A549 (cell line): ENCODE measurements around the gene SKOR1. TPM values are rescaled to one million over a fixed set of nuclear protein-coding genes. Genes with fewer than 3 reads are reported as not detected.

Source experiments
- ATAC-seq, 2 experiments: fragments of 200-7000 bp in 1 of 2; fragments of >200 bp in 1 of 2; cut with Nextera tagmentation in 1 of 2; cut with Tn5 transposase in 1 of 2; 3 replicates each; pipeline versions ENCODE4 v1.8.0 to v1.9.1; 2018 to 2020; ENCODE audit warnings: mild to moderate bottlenecking in 1 of 2, moderate library complexity in 1 of 2
- CTCF ChIA-PET: fragments of 300-600 bp; sonication (Branson Sonifier 250); formaldehyde crosslinking; extraction: SDS; loops from one replicate; lab custom pipeline; 2021; ENCODE audit warnings: antibody characterized with exemption, inconsistent platforms; lab: Yijun Ruan, JAX
- POLR2A ChIA-PET: fragments of 350-600 bp; formaldehyde crosslinking; extraction: SDS; loops from one replicate; lab custom pipeline; 2021; ENCODE audit warnings: antibody characterized with exemption, inconsistent platforms; lab: Yijun Ruan, JAX
- DNase-seq, 2 experiments: peaks; one replicate each; pipeline versions ENCODE4 v3.0.0 to v3.0.0-alpha.2; 2011 to 2016; ENCODE audit warnings: low read depth in 1 of 2, low spot score in 1 of 2
- FAIRE-seq: peaks from 2 replicates; lab custom pipeline; 2011; peaks lifted over from hg19 to GRCh38; lab: Jason Lieb, UNC
- H3K27ac ChIP-seq, 2 experiments: fragments of >200 bp; sonication (Bioruptor Twin); formaldehyde crosslinking; 3 replicates each; pipeline ENCODE4 v1.5.1; 2016 to 2017
- H3K4me1 ChIP-seq: fragments of >200 bp; sonication (Bioruptor Twin); formaldehyde crosslinking; 3 replicates; pipeline ENCODE4 v1.6.1; 2016
- H3K4me2 ChIP-seq: fragments of >200 bp; sonication (Bioruptor Twin); formaldehyde crosslinking; 3 replicates; pipeline ENCODE4 v1.6.1; 2016
- H3K4me3 ChIP-seq: fragments of >200 bp; sonication (Bioruptor Twin); formaldehyde crosslinking; 3 replicates; pipeline ENCODE4 v1.5.1; 2016
- H3K9me3 ChIP-seq: fragments of >200 bp; sonication (Bioruptor Twin); formaldehyde crosslinking; 3 replicates; pipeline ENCODE4 v1.6.1; 2016
- BCL3 ChIP-seq: fragments of >200 bp; sonication (Bioruptor Twin); formaldehyde crosslinking; IDR thresholded peaks from 3 replicates; pipeline ENCODE4 v1.6.1; 2016
- BHLHE40 ChIP-seq: IDR thresholded peaks from 2 replicates; pipeline ENCODE4 v1.6.1; 2012; ENCODE audit warnings: low read depth, low read length, inconsistent platforms
- CBX2 ChIP-seq: fragments of 200-600 bp; sonication (generic); IDR thresholded peaks from 2 replicates; pipeline ENCODE4 v1.6.1; 2016; ENCODE audit warnings: low read depth, mild to moderate bottlenecking, borderline replicate concordance
- CEBPB ChIP-seq, 2 experiments: fragments of >200 bp in 1 of 2; sonication (Bioruptor Twin) in 1 of 2; formaldehyde crosslinking in 1 of 2; IDR thresholded peaks; 2 replicates each; pipeline ENCODE4 v1.6.1; 2012 to 2016
- E2F6 ChIP-seq: IDR thresholded peaks from 2 replicates; pipeline ENCODE4 v1.6.1; 2012; ENCODE audit warnings: low read depth, borderline replicate concordance
- EHF ChIP-seq: fragments of 250-450 bp; sonication (Bioruptor Pico); IDR thresholded peaks from 2 replicates; pipeline ENCODE4 v1.5.0; 2020; ENCODE audit warnings: mild to moderate bottlenecking
- FOSL2 ChIP-seq, 2 experiments: fragments of 450-650 bp in 1 of 2; fragments of >200 bp in 1 of 2; sonication (Bioruptor Twin) in 1 of 2; formaldehyde crosslinking; IDR thresholded peaks; 2 replicates each; pipeline versions ENCODE4 v1.5.0 to v1.6.1; 2016 to 2020; ENCODE audit warnings: mild to moderate bottlenecking in 1 of 2, moderate library complexity in 1 of 2
- GATA3 ChIP-seq: IDR thresholded peaks from 2 replicates; pipeline ENCODE4 v1.6.1; 2012; ENCODE audit warnings: borderline replicate concordance
- HEYL ChIP-seq: fragments of 250-450 bp; sonication (Bioruptor Pico); IDR thresholded peaks from 2 replicates; pipeline ENCODE4 v1.8.0; 2021; ENCODE audit warnings: mild to moderate bottlenecking, moderate library complexity
- HMGXB4 ChIP-seq: fragments of 250-450 bp; sonication (Bioruptor Pico); IDR thresholded peaks from 2 replicates; pipeline ENCODE4 v1.5.0; 2021; ENCODE audit warnings: mild to moderate bottlenecking, moderate library complexity, borderline replicate concordance
- HOXB5 ChIP-seq: fragments of 250-450 bp; sonication (Bioruptor Pico); IDR thresholded peaks from 2 replicates; pipeline ENCODE4 v1.5.0; 2020; ENCODE audit warnings: mild to moderate bottlenecking, moderate library complexity
- JUNB ChIP-seq: fragments of >200 bp; sonication (Bioruptor Twin); formaldehyde crosslinking; IDR thresholded peaks from 2 replicates; pipeline ENCODE4 v1.6.1; 2016
- KDM1A ChIP-seq: fragments of 200-600 bp; sonication (generic); IDR thresholded peaks from 2 replicates; pipeline ENCODE4 v1.6.1; 2016; ENCODE audit warnings: low read depth, mild to moderate bottlenecking
- MAX ChIP-seq: IDR thresholded peaks from 2 replicates; pipeline ENCODE4 v1.6.1; 2012
- MYC ChIP-seq: IDR thresholded peaks from 2 replicates; pipeline ENCODE4 v1.6.1; 2012; ENCODE audit warnings: mild to moderate bottlenecking, inconsistent platforms, low read length, improper control_type of control experiment, borderline replicate concordance
- NR3C1 ChIP-seq: fragments of >200 bp; sonication (Bioruptor Twin); formaldehyde crosslinking; IDR thresholded peaks from 3 replicates; pipeline ENCODE4 v1.6.1; 2017
- PHF8 ChIP-seq: fragments of 200-600 bp; sonication (generic); IDR thresholded peaks from 2 replicates; pipeline ENCODE4 v1.6.1; 2016; ENCODE audit warnings: low read depth, mild to moderate bottlenecking, antibody characterized with exemption, moderate library complexity, borderline replicate concordance
- POLR2AphosphoS2 ChIP-seq: conservative IDR thresholded peaks from 2 replicates; pipeline ENCODE4 v1.6.1; 2012; ENCODE audit warnings: low read length, improper control_type of control experiment, inconsistent platforms
- REST ChIP-seq: fragments of 200-600 bp; sonication (generic); IDR thresholded peaks from 2 replicates; pipeline ENCODE4 v1.6.1; 2016; ENCODE audit warnings: antibody characterized with exemption, mild to moderate bottlenecking, moderate library complexity
- USF2 ChIP-seq: fragments of 450-650 bp; IDR thresholded peaks from 2 replicates; pipeline ENCODE4 v1.6.1; 2014; ENCODE audit warnings: antibody characterized with exemption
- ZFP36 ChIP-seq: fragments of 450-650 bp; IDR thresholded peaks from 2 replicates; pipeline ENCODE4 v1.6.1; 2014; ENCODE audit warnings: borderline replicate concordance; ENCODE audit not compliant: partially characterized antibody
- WGBS: methylation state at CpG from one replicate; pipeline ENCODE4 v1.1.6; 2017; ENCODE audit errors: missing lambda C conversion rate; 5-methylcytosine and 5-hydroxymethylcytosine counted together
- polyA plus RNA-seq, 4 experiments: library from polyadenylated mRNA; depleted of rRNA in 3 of 4; stranded (reverse); fragments of >200 nt; fragmentation: RNase III in 1 of 4; extraction: RNeasy Plus Mini Kit Qiagen cat#74134 plus additional on column Dnase treatment in 1 of 4; gene quantifications; 2 replicates in 3 of 4; 3 replicates in 1 of 4; pipeline ENCODE4 v1.2.3, GENCODE V29; 2011 to 2017

The SKOR1 gene
- polyA plus RNA-seq, 2 of the 4 experiments (the other 2 are of a cell fraction), result 0.03 to 0.05 TPM

- TF ChIP-seq USF2 (no peak), KDM1A (no peak), HEYL (no peak), JUNB (no peak), MYC (no peak), HMGXB4 (CRISPR knock-in tag) (no peak), BCL3 (no peak), GATA3 (no peak), MAX (no peak), ZFP36 (no peak)
- TF ChIP-seq, all 56 proteins: peak for 0
Observed at GRCh38 chr15:67854358-67854757, 29.0 kb downstream of the SKOR1 start (continued).

GRCh38 chr15:67855842-67856241 is 30.5 kb downstream of the SKOR1 start:
- ATAC-seq (no peak), DNase-seq (no peak), FAIRE-seq (no peak)
- Histone ChIP-seq H3K27ac (no peak overlapping the region), H3K9me3 (no peaks in the 10 kb centered on the region), H3K4me1 (peaks cover 14% of the 10 kb centered on the region), H3K4me2 (no peak overlapping the region), H3K4me3 (no peak overlapping the region)
- TF ChIP-seq JUNB (no peak), PHF8 (no peak), POLR2AphosphoS2 (no peak), USF2 (no peak), CEBPB (IDR thresholded peaks at IDR 0.05) (no peak)
- POLR2A ChIA-PET, result no interaction called here
- CTCF ChIA-PET, result interaction anchor here (0.9 to 9.7 kb wide), 2 partner anchors 7 to 299 kb away, joined by 4 to 66 read pairs; no protein-coding TSS in a partner anchor
- WGBS, result 71% methylated on average over 3 of the region's 3 CpGs

- FAIRE-seq, result no peak
- Histone ChIP-seq H3K4me2 (no peak overlapping the region), H3K4me1 (0 out of 3 replicates have a peak, but pooled peaks cover 4% of the 10 kb centered on the region), H3K9me3 (no peaks in the 10 kb centered on the region), H3K27ac (no peak overlapping the region), H3K4me3 (no peak overlapping the region)
- WGBS, result 71% methylated on average over 3 of the region's 3 CpGs
- ATAC-seq, result no peak
- CTCF ChIA-PET, result interaction anchor here (0.7 to 1.4 kb wide), 5 partner anchors 16 to 400 kb away, joined by 3 to 4 read pairs (median 3); no protein-coding TSS in a partner anchor
- POLR2A ChIA-PET, result no interaction called here
- DNase-seq, result no peak
- TF ChIP-seq ZFP36, result no peak
- no peak for TF ChIP-seq HOXB5 (CRISPR knock-in tag)
- TF ChIP-seq E2F6, result no peak
- TF ChIP-seq BHLHE40, result no peak
- TF ChIP-seq CEBPB (IDR thresholded peaks at IDR 0.05), result no peak
- no peak for TF ChIP-seq CBX2
- no peak for TF ChIP-seq REST
- no peak for TF ChIP-seq NR3C1
- no peak for TF ChIP-seq EHF (CRISPR knock-in tag)
- no peak for TF ChIP-seq POLR2AphosphoS2
- TF ChIP-seq FOSL2 (IDR thresholded peaks at IDR 0.05), result no peak
- no peak for TF ChIP-seq FOSL2 (CRISPR knock-in tag; IDR thresholded peaks at IDR 0.05)
- no peak for TF ChIP-seq USF2
Observed at GRCh38 chr15:67857220-67857619, 31.9 kb downstream of the SKOR1 start.
